ENCODE results near the gene MGRN1. TPM values are rescaled to one million over a fixed set of nuclear protein-coding genes. Genes with fewer than 3 reads are reported as not detected.

The MGRN1 gene
- total RNA-seq, 1 donor from 2014 or later = 124 TPM

DNA sequence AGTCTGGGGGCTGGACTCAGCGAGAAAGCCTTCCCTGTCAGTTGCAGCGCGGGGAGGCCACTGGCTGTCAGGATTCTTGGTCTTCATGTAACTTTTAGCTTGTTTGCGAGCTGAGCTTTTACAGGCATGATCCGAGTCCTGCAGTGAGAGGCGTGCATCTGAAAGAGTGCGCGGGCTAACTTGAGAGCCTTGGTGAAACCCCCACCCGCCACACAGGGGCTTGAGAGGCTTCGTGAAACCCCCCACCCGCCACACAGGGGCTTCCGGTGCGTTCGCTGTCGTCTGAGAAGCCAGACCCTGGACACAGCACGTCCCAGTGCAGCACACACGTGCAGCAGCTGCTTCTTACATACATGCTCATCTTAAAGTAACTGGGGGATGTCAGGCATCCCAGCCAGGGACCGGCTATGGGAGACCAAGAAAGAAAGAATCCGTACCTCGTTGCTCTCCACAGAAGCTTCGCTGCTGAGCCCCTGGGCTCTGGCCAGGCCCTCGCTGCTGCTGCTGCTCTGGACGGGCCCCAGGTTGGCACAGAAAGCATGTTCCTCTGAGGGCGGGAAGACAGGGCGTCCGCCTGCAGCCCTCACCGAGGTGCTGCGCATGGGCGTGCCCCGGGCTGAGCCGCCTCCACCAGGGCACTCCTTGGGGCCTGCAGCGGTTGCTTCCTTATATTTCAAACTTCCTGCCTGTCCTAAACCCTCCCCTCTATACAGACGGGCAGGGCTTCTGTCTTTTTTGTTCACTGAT lies 76.5 kb downstream of the MGRN1 start:
- H3K36me3 Mint-ChIP-seq (ENCODE audit: low read depth) = peaks cover 22% of the 10 kb centered on the region
- H3K9me3 Mint-ChIP-seq = no peaks in the 10 kb centered on the region
- intact Hi-C loops (cut with micrococcal nuclease) = no loop called here
- H3K27me3 Mint-ChIP-seq (ENCODE audit: low read depth) = no peaks in the 10 kb centered on the region
- H3K4me3 Mint-ChIP-seq (ENCODE audit: low read depth) = no peak overlapping the region
- H3K4me1 Mint-ChIP-seq (ENCODE audit: low read depth) = peaks cover 2% of the 10 kb centered on the region
- no peak for DNase-seq (ENCODE audit: low spot score)
- H3K27ac Mint-ChIP-seq = no peak overlapping the region

DNA sequence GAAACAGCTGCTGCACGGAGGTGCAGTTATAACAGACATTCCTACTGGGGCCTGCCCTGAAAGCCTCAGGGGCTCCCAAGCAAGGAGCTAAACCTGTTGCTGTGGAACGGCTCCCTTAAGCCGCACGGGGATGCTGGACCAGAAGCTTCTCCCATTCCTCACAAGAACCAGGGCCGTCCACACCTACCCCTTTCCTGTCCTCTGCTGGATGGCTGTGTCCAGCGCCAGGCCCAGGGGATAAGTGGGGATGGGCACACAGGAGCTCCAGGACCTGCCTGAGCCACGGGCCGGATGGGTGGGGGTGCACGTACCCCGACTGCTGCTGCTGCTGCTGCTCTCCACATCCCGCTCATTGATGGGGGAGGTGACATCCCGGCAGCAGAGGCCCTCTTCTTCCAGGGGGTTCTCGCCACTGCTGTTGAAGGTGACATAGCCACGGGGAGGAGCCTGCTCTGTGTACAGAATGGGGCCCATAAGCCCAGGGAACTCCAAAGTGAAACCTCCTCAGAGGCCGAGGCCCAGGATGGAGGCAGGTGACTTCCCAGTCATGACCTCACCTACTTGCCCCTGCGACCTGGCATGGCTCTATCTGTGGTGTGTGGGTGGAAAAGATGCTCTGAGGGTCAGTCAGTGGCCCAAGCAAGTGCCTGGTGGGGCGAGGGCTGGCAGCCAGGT lies 77.3 kb downstream of the MGRN1 start:
- H3K27ac Mint-ChIP-seq = no peak overlapping the region
- no peaks in the 10 kb centered on the region for H3K27me3 Mint-ChIP-seq (ENCODE audit: low read depth)
- DNase-seq (ENCODE audit: low spot score) = no peak
- H3K4me3 Mint-ChIP-seq (ENCODE audit: low read depth) = no peak overlapping the region
- intact Hi-C loops (cut with micrococcal nuclease) = no loop called here
- no peaks in the 10 kb centered on the region for H3K9me3 Mint-ChIP-seq
- H3K36me3 Mint-ChIP-seq (ENCODE audit: low read depth) = peaks cover 23% of the 10 kb centered on the region
- H3K4me1 Mint-ChIP-seq (ENCODE audit: low read depth) = peaks cover 2% of the 10 kb centered on the region

- peaks cover 2% of the 10 kb centered on the region for H3K4me1 Mint-ChIP-seq (ENCODE audit: low read depth)
- no peak overlapping the region for H3K27ac Mint-ChIP-seq
- no peaks in the 10 kb centered on the region for H3K9me3 Mint-ChIP-seq
- H3K4me3 Mint-ChIP-seq (ENCODE audit: low read depth) = no peak overlapping the region
- intact Hi-C loops (cut with micrococcal nuclease) = no loop called here
- H3K36me3 Mint-ChIP-seq (ENCODE audit: low read depth) = peaks cover 23% of the 10 kb centered on the region
- H3K27me3 Mint-ChIP-seq (ENCODE audit: low read depth) = no peaks in the 10 kb centered on the region
- no peak for DNase-seq (ENCODE audit: low spot score)
These were observed 77.8 kb downstream of the MGRN1 start for GRCh38 chr16:4702466-4702808.

GRCh38 chr16:4703906-4704305 lies 79.3 kb downstream of the MGRN1 start:
- no peaks in the 10 kb centered on the region for H3K9me3 Mint-ChIP-seq
- no peak for DNase-seq (ENCODE audit: low spot score)
- no peak overlapping the region for H3K27ac Mint-ChIP-seq
- peaks cover 23% of the 10 kb centered on the region for H3K36me3 Mint-ChIP-seq (ENCODE audit: low read depth)
- peaks cover 2% of the 10 kb centered on the region for H3K4me1 Mint-ChIP-seq (ENCODE audit: low read depth)
- intact Hi-C loops (cut with micrococcal nuclease) = no loop called here
- no peaks in the 10 kb centered on the region for H3K27me3 Mint-ChIP-seq (ENCODE audit: low read depth)
- H3K4me3 Mint-ChIP-seq (ENCODE audit: low read depth) = no peak overlapping the region

- no peak for DNase-seq (ENCODE audit: low spot score)
- H3K4me1 Mint-ChIP-seq (ENCODE audit: low read depth) = peaks cover 2% of the 10 kb centered on the region
- no peak overlapping the region for H3K4me3 Mint-ChIP-seq (ENCODE audit: low read depth)
- no peaks in the 10 kb centered on the region for H3K9me3 Mint-ChIP-seq
- intact Hi-C loops (cut with micrococcal nuclease) = no loop called here
- no peak overlapping the region for H3K27ac Mint-ChIP-seq
- H3K27me3 Mint-ChIP-seq (ENCODE audit: low read depth) = no peaks in the 10 kb centered on the region
- peaks cover 20% of the 10 kb centered on the region for H3K36me3 Mint-ChIP-seq (ENCODE audit: low read depth)
These were observed 79.9 kb downstream of the MGRN1 start for GRCh38 chr16:4704491-4704890.

DNA sequence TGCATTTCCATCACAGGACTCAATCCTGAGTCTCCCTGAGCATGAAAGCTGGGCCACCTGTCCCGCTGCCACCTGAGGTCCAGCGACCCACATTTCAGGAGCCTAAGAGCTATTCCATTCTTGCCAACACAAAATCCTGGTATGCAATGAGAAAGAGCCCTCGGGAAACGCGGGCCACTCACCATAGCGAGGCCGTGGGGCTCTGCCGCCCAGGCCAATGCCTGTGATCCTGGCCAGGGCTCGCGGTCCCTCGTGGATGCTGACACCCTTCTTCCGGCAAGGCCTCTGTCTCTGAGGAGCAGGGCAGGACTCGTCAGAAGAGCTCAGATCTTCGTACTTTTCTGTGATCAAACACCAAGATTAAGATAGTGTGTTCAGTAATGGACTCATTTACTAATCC lies 80.3 kb downstream of the MGRN1 start:
- DNase-seq (ENCODE audit: low spot score) = no peak
- H3K27ac Mint-ChIP-seq = no peak overlapping the region
- H3K36me3 Mint-ChIP-seq (ENCODE audit: low read depth) = peaks cover 20% of the 10 kb centered on the region
- H3K4me3 Mint-ChIP-seq (ENCODE audit: low read depth) = no peak overlapping the region
- intact Hi-C loops (cut with micrococcal nuclease) = no loop called here
- no peaks in the 10 kb centered on the region for H3K9me3 Mint-ChIP-seq
- H3K27me3 Mint-ChIP-seq (ENCODE audit: low read depth) = no peaks in the 10 kb centered on the region
- H3K4me1 Mint-ChIP-seq (ENCODE audit: low read depth) = peaks cover 2% of the 10 kb centered on the region

- H3K27me3 Mint-ChIP-seq (ENCODE audit: low read depth) = no peaks in the 10 kb centered on the region
- no peak overlapping the region for H3K4me3 Mint-ChIP-seq (ENCODE audit: low read depth)
- intact Hi-C loops (cut with micrococcal nuclease) = no loop called here
- peaks cover 23% of the 10 kb centered on the region for H3K36me3 Mint-ChIP-seq (ENCODE audit: low read depth)
- no peak overlapping the region for H3K27ac Mint-ChIP-seq
- peaks cover 2% of the 10 kb centered on the region for H3K4me1 Mint-ChIP-seq (ENCODE audit: low read depth)
- H3K9me3 Mint-ChIP-seq = no peaks in the 10 kb centered on the region
- DNase-seq (ENCODE audit: low spot score) = no peak
These were observed 82.2 kb downstream of the MGRN1 start for GRCh38 chr16:4706871-4707270.

DNA sequence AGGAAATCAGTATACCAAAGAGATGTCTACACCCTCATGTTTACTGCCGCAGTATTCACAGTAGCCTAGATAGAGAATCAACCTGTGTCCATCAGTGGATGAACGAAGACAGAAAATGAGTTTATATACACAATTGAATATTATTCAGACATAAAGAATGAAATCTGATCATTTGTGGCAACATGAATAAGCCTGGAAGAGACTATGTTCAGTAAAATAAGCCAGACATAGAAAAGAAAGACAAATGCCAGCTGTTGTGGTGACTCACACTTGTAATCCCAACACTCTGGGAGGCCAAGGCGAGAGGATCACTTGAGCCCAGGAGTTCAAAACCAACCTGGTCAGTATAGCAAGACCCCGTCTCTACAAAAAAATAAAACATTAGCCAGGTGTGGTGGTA lies 84.9 kb downstream of the MGRN1 start:
- DNase-seq (ENCODE audit: low spot score) = no peak
- H3K27me3 Mint-ChIP-seq (ENCODE audit: low read depth) = no peaks in the 10 kb centered on the region
- H3K27ac Mint-ChIP-seq = no peak overlapping the region
- H3K36me3 Mint-ChIP-seq (ENCODE audit: low read depth) = peaks cover 23% of the 10 kb centered on the region
- intact Hi-C loops (cut with micrococcal nuclease) = no loop called here
- H3K9me3 Mint-ChIP-seq = no peaks in the 10 kb centered on the region
- H3K4me1 Mint-ChIP-seq (ENCODE audit: low read depth) = no peaks in the 10 kb centered on the region
- no peak overlapping the region for H3K4me3 Mint-ChIP-seq (ENCODE audit: low read depth)

GRCh38 chr16:4713663-4714501 lies 89.3 kb downstream of the MGRN1 start:
- H3K27ac Mint-ChIP-seq = no peak overlapping the region
- H3K36me3 Mint-ChIP-seq (ENCODE audit: low read depth) = peaks cover 13% of the 10 kb centered on the region

DNA sequence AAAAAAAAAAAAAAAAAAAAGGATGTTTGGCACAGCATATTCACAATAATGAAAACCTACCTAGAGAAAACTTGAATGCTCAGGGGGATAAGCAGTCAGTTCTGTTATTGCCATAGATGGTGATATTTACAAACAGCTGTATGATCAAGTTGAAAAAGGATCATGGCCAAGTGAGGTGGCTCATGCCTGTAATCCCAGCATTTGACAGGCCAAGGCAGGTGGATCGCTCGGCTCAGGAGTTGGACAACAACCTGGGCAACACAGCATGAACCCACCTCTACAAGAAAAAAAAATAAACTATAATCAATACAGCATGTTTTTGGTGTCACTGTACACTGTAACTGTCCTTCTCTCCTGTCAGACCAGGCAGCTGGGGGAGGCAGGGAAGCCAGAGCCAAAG lies 90.4 kb downstream of the MGRN1 start:
- intact Hi-C loops (cut with micrococcal nuclease) = no loop called here
- H3K36me3 Mint-ChIP-seq (ENCODE audit: low read depth) = peaks cover 7% of the 10 kb centered on the region
- no peak overlapping the region for H3K27ac Mint-ChIP-seq
- H3K9me3 Mint-ChIP-seq = no peaks in the 10 kb centered on the region
- H3K27me3 Mint-ChIP-seq (ENCODE audit: low read depth) = no peaks in the 10 kb centered on the region
- no peak for DNase-seq (ENCODE audit: low spot score)
- H3K4me3 Mint-ChIP-seq (ENCODE audit: low read depth) = no peak overlapping the region
- no peaks in the 10 kb centered on the region for H3K4me1 Mint-ChIP-seq (ENCODE audit: low read depth)

More at GRCh38 chr16:4713663-4714501, 89.3 kb downstream of the MGRN1 start:
- H3K4me3 Mint-ChIP-seq (ENCODE audit: low read depth) = no peak overlapping the region
- H3K4me1 Mint-ChIP-seq (ENCODE audit: low read depth) = no peaks in the 10 kb centered on the region
- H3K9me3 Mint-ChIP-seq = no peaks in the 10 kb centered on the region
- H3K27me3 Mint-ChIP-seq (ENCODE audit: low read depth) = no peaks in the 10 kb centered on the region
- intact Hi-C loops (cut with micrococcal nuclease) = no loop called here
- no peak for DNase-seq (ENCODE audit: low spot score)

DNA sequence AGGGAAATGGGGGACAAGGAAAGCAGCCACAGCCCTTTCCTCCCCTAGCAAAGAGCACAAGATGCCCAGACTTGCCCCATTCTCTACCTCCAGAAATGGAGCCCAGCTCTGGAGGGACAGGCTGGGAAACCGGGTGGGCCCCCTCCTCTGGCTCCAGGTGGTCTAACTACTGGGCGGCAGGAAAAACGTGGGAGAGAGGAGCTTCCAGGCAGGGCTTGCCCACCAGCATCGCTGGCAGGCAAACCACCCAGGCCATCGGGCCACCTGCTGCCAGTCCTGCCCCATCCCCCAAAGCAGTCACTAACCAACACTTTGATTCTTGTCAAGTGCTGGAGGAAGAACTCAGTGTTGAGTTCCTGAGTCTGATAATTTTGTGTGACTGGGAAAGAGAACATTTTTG lies 93.8 kb downstream of the MGRN1 start:
- Mint-ChIP-seq H3K4me1 (ENCODE audit: low read depth) (no peaks in the 10 kb centered on the region), H3K9me3 (no peaks in the 10 kb centered on the region), H3K27ac (no peak overlapping the region), H3K4me3 (ENCODE audit: low read depth) (no peak overlapping the region), H3K36me3 (ENCODE audit: low read depth) (peaks cover 7% of the 10 kb centered on the region), H3K27me3 (ENCODE audit: low read depth) (no peaks in the 10 kb centered on the region)
- no peak for DNase-seq (ENCODE audit: low spot score)
- intact Hi-C loops (cut with micrococcal nuclease) = no loop called here

DNA sequence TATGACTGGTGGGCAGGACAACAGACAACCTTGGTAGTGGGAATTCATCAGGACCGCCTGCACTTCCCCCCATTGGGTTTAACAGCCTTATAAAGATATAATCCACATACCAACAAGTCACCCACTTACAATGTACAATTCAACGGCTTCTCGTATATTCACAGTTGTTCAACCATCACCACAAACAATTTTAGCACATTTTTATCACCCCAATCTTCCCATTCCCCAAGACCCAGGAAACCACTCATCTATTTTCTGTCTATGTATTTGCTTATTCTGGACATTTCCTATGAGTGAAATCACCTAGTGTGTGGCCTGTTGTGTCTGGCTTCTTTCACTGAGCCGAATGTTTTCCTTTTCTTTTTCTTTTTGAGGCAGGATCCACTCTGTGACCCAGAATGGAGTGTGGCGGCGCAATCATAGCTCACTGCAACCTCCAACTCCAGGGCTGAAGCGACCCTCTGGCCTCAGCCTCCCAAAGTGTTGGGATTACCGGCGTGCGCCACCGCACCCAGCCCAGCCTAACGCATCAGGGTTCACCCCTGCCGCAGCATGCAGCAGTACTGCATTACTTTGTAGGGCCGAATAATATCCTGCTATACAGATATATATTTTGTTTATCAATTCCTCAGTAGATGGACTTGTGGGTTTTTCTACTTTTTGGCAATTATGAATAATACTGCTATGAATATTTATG lies 98.6 kb downstream of the MGRN1 start:
- intact Hi-C loops (cut with micrococcal nuclease) = no loop called here

More for the DNA sequence above, 98.6 kb downstream of the MGRN1 start:
- no peak overlapping the region for H3K4me3 Mint-ChIP-seq (ENCODE audit: low read depth)
- peaks cover 7% of the 10 kb centered on the region for H3K36me3 Mint-ChIP-seq (ENCODE audit: low read depth)
- no peaks in the 10 kb centered on the region for H3K4me1 Mint-ChIP-seq (ENCODE audit: low read depth)
- H3K9me3 Mint-ChIP-seq = no peaks in the 10 kb centered on the region
- DNase-seq (ENCODE audit: low spot score) = no peak
- H3K27me3 Mint-ChIP-seq (ENCODE audit: low read depth) = no peaks in the 10 kb centered on the region
- H3K27ac Mint-ChIP-seq = no peak overlapping the region

Data from activated T-helper 2 cell treated with anti-CD3 and anti-CD28 coated beads, Interferon-gamma antibody, Interleukin-2, Interleukin-4, amounts not matched to agents 10 μg/mL and 5 μg/mL and 100 μg/mL, durations not matched to agents 14 hours and 24 hours and 36 hours (primary cell).